Fibroblast of mammary gland (primary cell): ENCODE measurements around the gene CDH4.
A peak's percentile ranks its signal among the peaks of the same experiment; 100 is the strongest.

ENCODE experiments used
- DNase-seq: peaks from one replicate; pipeline ENCODE4 v3.0.0-alpha.2; 2010; ENCODE audit warnings: low read depth
- H3K4me3 ChIP-seq: 2 replicates; pipeline ENCODE4 v1.5.1; 2011; ENCODE audit warnings: low read depth, mild to moderate bottlenecking, low read length, moderate library complexity; ENCODE audit not compliant: control insufficient read depth
- CTCF ChIP-seq: conservative IDR thresholded peaks from 2 replicates; pipeline ENCODE4 v1.5.1; 2011; ENCODE audit warnings: low read depth, low read length, inconsistent platforms; ENCODE audit not compliant: control insufficient read depth, insufficient read depth

Gene CDH4

GRCh38 chr20:61889659-61890058 is 637.6 kb downstream of the CDH4 start:
- no peak for TF ChIP-seq CTCF
- H3K4me3 ChIP-seq, result no peak overlapping the region
- no peak for DNase-seq

GRCh38 chr20:61890210-61890609 is 638.1 kb downstream of the CDH4 start:
- no peak for DNase-seq
- TF ChIP-seq CTCF, result no peak
- H3K4me3 ChIP-seq, result no peak overlapping the region

GRCh38 chr20:61891476-61891875 is 639.4 kb downstream of the CDH4 start:
- DNase-seq, result no peak
- TF ChIP-seq CTCF, result no peak

GRCh38 chr20:61891916-61892649 is 640.0 kb downstream of the CDH4 start:
- H3K4me3 ChIP-seq, result no peak overlapping the region
- TF ChIP-seq CTCF, result no peak
- DNase-seq, result peak; percentile 6

More at GRCh38 chr20:61891476-61891875, 639.4 kb downstream of the CDH4 start:
- no peak overlapping the region for H3K4me3 ChIP-seq

GRCh38 chr20:61895016-61895415 is 643.0 kb downstream of the CDH4 start:
- H3K4me3 ChIP-seq, result no peak overlapping the region
- TF ChIP-seq CTCF, result no peak
- DNase-seq, result no peak

- TF ChIP-seq CTCF, result no peak
- no peak for DNase-seq
- H3K4me3 ChIP-seq, result no peak overlapping the region
These were observed 643.6 kb downstream of the CDH4 start for GRCh38 chr20:61895686-61896057.
